ENCODE measurements around the gene MAGEA8.
"Not testable (repeated sequence)": the region's sequence is repeated elsewhere in the genome, so short reads cannot be mapped to it uniquely, and the experiment has no call there.

Gene MAGEA8, protein sequence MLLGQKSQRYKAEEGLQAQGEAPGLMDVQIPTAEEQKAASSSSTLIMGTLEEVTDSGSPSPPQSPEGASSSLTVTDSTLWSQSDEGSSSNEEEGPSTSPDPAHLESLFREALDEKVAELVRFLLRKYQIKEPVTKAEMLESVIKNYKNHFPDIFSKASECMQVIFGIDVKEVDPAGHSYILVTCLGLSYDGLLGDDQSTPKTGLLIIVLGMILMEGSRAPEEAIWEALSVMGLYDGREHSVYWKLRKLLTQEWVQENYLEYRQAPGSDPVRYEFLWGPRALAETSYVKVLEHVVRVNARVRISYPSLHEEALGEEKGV

GRCh38 chrX:149881081-149881711, at the start of gene MAGEA8:
TSS of gene MAGEA8 (plus strand) at chrX:149881183. CDS start at chrX:149884273, 3,090 bp downstream.
- intact Hi-C loops (cut with micrococcal nuclease) = no loop called here
- H3K36me3 Mint-ChIP-seq (ENCODE audit: low read depth) = no peaks in the 10 kb centered on the region
- peaks cover 3% of the 10 kb centered on the region for H3K27me3 Mint-ChIP-seq
- H3K27ac Mint-ChIP-seq = no peak within 1 kb of the TSS
- H3K9me3 Mint-ChIP-seq = no peaks in the 10 kb centered on the region
- H3K4me3 Mint-ChIP-seq = no peak within 1 kb of the TSS
- no peaks in the 10 kb centered on the region for H3K4me1 Mint-ChIP-seq (ENCODE audit: low read depth)

DNA sequence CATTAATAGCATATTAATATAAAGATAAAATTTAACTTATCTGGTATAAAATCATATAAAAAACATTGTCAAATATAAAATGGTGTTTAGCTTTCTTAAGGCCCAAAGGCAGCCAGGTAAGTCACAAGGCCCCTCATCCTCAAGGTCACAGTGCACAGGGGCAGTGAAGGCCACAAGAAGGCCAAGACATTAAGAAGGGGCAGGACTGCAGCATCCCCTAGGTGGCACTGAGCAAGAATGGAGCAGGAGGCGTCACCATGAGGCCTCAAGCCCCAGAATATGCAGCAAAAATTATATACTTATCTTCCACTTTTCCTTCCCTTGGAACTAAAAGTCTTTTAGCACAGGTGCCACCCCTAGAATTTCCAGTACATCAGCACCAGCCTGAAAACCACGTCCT, 49.5 kb upstream of the MAGEA8 start:
- Mint-ChIP-seq H3K9me3 (no peaks in the 10 kb centered on the region), H3K4me1 (ENCODE audit: low read depth) (peaks cover 18% of the 10 kb centered on the region), H3K27ac (no peak overlapping the region), H3K36me3 (ENCODE audit: low read depth) (no peaks in the 10 kb centered on the region), H3K4me3 (no peak overlapping the region), H3K27me3 (peaks cover 19% of the 10 kb centered on the region)
- intact Hi-C loops (cut with micrococcal nuclease) = no loop called here

DNA sequence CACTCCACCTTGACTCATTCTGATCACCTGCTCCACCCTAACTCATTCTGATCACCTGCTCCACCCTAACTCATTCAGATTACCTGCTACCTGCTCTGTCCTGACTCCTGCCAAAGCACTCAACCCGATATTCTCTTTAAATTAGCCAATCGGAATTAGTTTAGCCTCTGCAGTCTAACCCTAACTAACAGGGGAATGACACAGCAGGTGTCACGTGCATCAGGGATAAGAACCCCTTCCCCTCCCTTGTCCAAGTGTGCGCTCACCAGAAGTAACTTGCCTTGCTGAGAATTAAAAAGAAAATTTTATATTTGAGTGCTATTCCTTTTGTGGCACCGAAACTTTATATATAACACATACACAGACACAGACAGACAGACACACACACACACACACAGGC, 44.3 kb upstream of the MAGEA8 start:
- intact Hi-C loops (cut with micrococcal nuclease); H3K4me1 Mint-ChIP-seq (ENCODE audit: low read depth); H3K9me3 Mint-ChIP-seq; H3K27ac Mint-ChIP-seq; H3K4me3 Mint-ChIP-seq; H3K27me3 Mint-ChIP-seq; H3K36me3 Mint-ChIP-seq (ENCODE audit: low read depth): not testable (repeated sequence)

GRCh38 chrX:149837167-149837566, 43.8 kb upstream of the MAGEA8 start:
- H3K4me1 Mint-ChIP-seq (ENCODE audit: low read depth) = no peaks in the 10 kb centered on the region
- intact Hi-C loops (cut with micrococcal nuclease) = no loop called here
- no peak overlapping the region for H3K27ac Mint-ChIP-seq
- no peaks in the 10 kb centered on the region for H3K9me3 Mint-ChIP-seq
- H3K27me3 Mint-ChIP-seq = peaks cover 1% of the 10 kb centered on the region
- H3K4me3 Mint-ChIP-seq = no peak overlapping the region
- no peaks in the 10 kb centered on the region for H3K36me3 Mint-ChIP-seq (ENCODE audit: low read depth)

DNA sequence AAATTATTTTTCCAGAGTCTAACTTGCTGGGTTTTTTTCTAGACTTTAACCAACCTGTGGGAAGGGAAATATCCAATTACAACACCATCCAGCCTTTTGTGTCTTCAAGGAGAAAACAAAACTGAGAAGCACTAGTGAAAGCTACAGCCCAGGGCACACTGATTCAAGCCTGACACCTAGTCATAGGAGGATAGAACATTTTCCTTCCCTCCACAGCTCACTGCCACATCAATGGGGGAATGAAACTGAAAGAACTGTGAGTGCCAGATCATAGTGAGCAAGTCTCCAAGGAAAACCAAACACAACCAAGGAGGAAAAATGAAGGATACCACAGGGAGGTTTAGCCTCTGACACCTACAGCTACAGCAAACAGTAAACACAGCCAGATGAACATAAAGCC, 43.3 kb upstream of the MAGEA8 start:
- intact Hi-C loops (cut with micrococcal nuclease) = no loop called here
- Mint-ChIP-seq H3K27ac (no peak overlapping the region), H3K4me3 (no peak overlapping the region)

DNA sequence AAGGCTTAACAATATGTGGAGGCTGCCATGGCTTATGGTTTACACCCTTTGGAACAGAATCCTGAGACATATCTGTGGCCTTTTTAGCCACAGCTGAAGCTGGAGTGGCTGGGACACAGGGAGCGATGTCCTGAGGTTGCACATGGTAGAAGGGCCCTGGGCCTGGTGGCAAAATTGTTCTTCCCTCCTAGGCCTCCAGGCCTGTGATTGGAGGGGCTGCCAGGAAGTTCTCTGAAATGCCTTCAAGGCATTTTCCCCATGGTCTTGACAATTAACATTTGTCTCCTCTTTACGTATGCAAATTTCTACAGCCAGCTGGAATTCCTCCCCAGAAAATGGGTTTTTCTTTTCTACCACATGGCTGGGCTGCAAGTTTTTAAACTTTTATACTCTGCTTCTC, 39.1 kb upstream of the MAGEA8 start:
- Mint-ChIP-seq H3K4me1 (ENCODE audit: low read depth) (no peaks in the 10 kb centered on the region), H3K27ac (no peak overlapping the region), H3K9me3 (peaks cover 7% of the 10 kb centered on the region), H3K4me3 (no peak overlapping the region), H3K36me3 (ENCODE audit: low read depth) (no peaks in the 10 kb centered on the region), H3K27me3 (no peaks in the 10 kb centered on the region)
- intact Hi-C loops (cut with micrococcal nuclease) = no loop called here

More for the DNA sequence above, 43.3 kb upstream of the MAGEA8 start:
- no peaks in the 10 kb centered on the region for H3K36me3 Mint-ChIP-seq (ENCODE audit: low read depth)
- H3K9me3 Mint-ChIP-seq = peaks cover 1% of the 10 kb centered on the region
- H3K4me1 Mint-ChIP-seq (ENCODE audit: low read depth) = no peaks in the 10 kb centered on the region
- peaks cover 1% of the 10 kb centered on the region for H3K27me3 Mint-ChIP-seq

DNA sequence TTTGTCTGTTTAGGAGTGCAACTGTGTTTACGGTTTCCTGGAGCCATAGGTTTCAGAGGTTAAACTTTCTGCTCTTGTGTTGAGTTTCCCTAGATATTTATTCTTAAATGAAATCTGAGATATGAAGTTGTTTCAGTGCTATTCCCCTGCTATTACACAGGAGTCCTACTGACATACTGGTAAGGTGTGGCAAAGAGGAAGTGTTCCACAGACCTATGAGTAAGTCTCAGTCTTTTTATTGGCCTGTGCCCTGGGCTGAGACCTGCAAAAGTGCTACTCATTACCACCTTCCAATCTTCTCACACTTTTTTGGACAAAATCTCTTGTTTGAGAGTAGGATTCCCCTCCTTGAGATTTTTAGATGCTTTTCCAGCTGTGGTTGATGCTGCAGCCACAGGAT, 35.6 kb upstream of the MAGEA8 start:
- Mint-ChIP-seq H3K27me3 (no peaks in the 10 kb centered on the region), H3K4me3 (no peak overlapping the region), H3K4me1 (ENCODE audit: low read depth) (no peaks in the 10 kb centered on the region), H3K9me3 (peaks cover 7% of the 10 kb centered on the region), H3K36me3 (ENCODE audit: low read depth) (no peaks in the 10 kb centered on the region), H3K27ac (no peak overlapping the region)
- intact Hi-C loops (cut with micrococcal nuclease) = no loop called here

- Mint-ChIP-seq H3K27me3 (no peaks in the 10 kb centered on the region), H3K27ac (no peak overlapping the region), H3K9me3 (peaks cover 7% of the 10 kb centered on the region), H3K36me3 (ENCODE audit: low read depth) (no peaks in the 10 kb centered on the region), H3K4me3 (no peak overlapping the region), H3K4me1 (ENCODE audit: low read depth) (no peaks in the 10 kb centered on the region)
- intact Hi-C loops (cut with micrococcal nuclease) = no loop called here
These were observed 34.2 kb upstream of the MAGEA8 start for GRCh38 chrX:149846789-149847188.

GRCh38 chrX:149848855-149849254, 32.1 kb upstream of the MAGEA8 start:
- Mint-ChIP-seq H3K27me3 (no peaks in the 10 kb centered on the region), H3K4me1 (ENCODE audit: low read depth) (no peaks in the 10 kb centered on the region)

GRCh38 chrX:149849787-149850186, 31.2 kb upstream of the MAGEA8 start:
- Mint-ChIP-seq H3K4me1 (ENCODE audit: low read depth) (no peaks in the 10 kb centered on the region), H3K9me3 (no peaks in the 10 kb centered on the region), H3K36me3 (ENCODE audit: low read depth) (no peaks in the 10 kb centered on the region), H3K27ac (no peak overlapping the region), H3K4me3 (no peak overlapping the region), H3K27me3 (no peaks in the 10 kb centered on the region)
- intact Hi-C loops (cut with micrococcal nuclease) = no loop called here

More at GRCh38 chrX:149848855-149849254, 32.1 kb upstream of the MAGEA8 start:
- Mint-ChIP-seq H3K27ac (no peak overlapping the region), H3K9me3 (no peaks in the 10 kb centered on the region), H3K4me3 (no peak overlapping the region), H3K36me3 (ENCODE audit: low read depth) (no peaks in the 10 kb centered on the region)
- intact Hi-C loops (cut with micrococcal nuclease) = no loop called here

DNA sequence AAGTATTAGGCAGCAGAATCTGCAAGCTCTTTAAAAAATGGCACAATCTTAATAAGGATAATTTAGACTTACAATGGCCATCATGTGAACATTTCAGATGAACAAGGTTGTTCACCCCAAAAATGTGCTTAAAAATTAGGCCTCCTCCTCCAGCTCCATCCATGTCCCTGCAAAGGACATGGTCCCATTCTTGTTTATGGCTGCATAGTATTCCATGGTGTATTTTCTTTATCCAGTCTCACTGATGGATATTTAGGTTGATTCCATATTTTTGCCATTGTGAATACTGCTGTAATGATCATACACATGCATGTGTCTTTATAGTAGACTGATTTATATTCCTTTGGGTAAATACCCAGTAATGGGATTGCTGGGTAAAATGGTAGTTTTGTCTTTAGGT, 29.1 kb upstream of the MAGEA8 start:
- Mint-ChIP-seq H3K36me3 (ENCODE audit: low read depth) (no peaks in the 10 kb centered on the region), H3K4me3 (no peak overlapping the region), H3K9me3 (no peaks in the 10 kb centered on the region), H3K4me1 (ENCODE audit: low read depth) (no peaks in the 10 kb centered on the region), H3K27ac (no peak overlapping the region), H3K27me3 (no peaks in the 10 kb centered on the region)
- intact Hi-C loops (cut with micrococcal nuclease) = no loop called here

- intact Hi-C loops (cut with micrococcal nuclease) = no loop called here
- H3K27me3 Mint-ChIP-seq = no peaks in the 10 kb centered on the region
- no peak overlapping the region for H3K4me3 Mint-ChIP-seq
- H3K9me3 Mint-ChIP-seq = peaks cover 5% of the 10 kb centered on the region
- no peaks in the 10 kb centered on the region for H3K36me3 Mint-ChIP-seq (ENCODE audit: low read depth)
- no peak overlapping the region for H3K27ac Mint-ChIP-seq
- no peaks in the 10 kb centered on the region for H3K4me1 Mint-ChIP-seq (ENCODE audit: low read depth)
These were observed 27.1 kb upstream of the MAGEA8 start for GRCh38 chrX:149853925-149854324.

DNA sequence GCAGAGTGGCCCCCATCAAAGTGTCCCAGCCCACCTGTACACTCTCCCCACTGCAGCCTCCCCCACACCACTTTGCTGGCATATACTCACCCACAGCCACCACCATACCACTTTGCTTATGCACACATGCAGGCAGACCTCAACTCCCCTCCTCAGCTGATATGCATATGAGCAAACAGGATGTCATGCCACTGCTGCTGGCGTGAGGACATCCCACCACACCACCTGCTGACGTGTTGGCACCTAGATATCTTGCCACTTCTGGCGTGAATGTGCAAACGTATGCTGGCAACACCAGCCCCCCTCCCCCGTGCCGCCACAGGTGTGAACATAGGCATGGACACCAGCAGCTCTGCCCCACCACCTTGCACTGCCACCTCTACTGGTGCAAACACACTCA, 22.4 kb upstream of the MAGEA8 start:
- Mint-ChIP-seq H3K27ac (no peak overlapping the region), H3K27me3 (no peaks in the 10 kb centered on the region), H3K4me3 (no peak overlapping the region), H3K4me1 (ENCODE audit: low read depth) (no peaks in the 10 kb centered on the region), H3K36me3 (ENCODE audit: low read depth) (no peaks in the 10 kb centered on the region), H3K9me3 (peaks cover 31% of the 10 kb centered on the region)
- intact Hi-C loops (cut with micrococcal nuclease) = no loop called here

- H3K4me3 Mint-ChIP-seq = no peak overlapping the region
- no peaks in the 10 kb centered on the region for H3K4me1 Mint-ChIP-seq (ENCODE audit: low read depth)
- no peak overlapping the region for H3K27ac Mint-ChIP-seq
- peaks cover 31% of the 10 kb centered on the region for H3K9me3 Mint-ChIP-seq
- intact Hi-C loops (cut with micrococcal nuclease) = no loop called here
- no peaks in the 10 kb centered on the region for H3K27me3 Mint-ChIP-seq
- no peaks in the 10 kb centered on the region for H3K36me3 Mint-ChIP-seq (ENCODE audit: low read depth)
These were observed 20.5 kb upstream of the MAGEA8 start for GRCh38 chrX:149860445-149860844.

DNA sequence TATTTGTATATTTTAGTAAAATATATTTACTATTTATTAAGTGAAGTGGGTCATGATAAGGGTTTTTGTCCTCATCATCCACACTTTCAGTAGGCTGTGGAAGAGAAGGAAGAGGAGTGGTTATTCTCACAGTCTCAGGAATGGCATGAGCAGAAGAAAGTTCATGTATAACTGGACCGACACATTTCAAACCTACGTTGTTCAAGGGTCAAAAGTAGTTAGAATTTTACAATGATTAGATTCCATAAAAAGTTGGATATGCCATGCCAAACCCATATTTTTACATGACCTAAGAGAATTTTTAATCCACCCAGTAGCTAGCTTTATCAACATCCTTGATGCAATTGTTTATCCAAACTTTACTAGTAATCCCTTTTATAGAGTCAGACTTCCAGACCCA, 15.6 kb upstream of the MAGEA8 start:
- no peaks in the 10 kb centered on the region for H3K36me3 Mint-ChIP-seq (ENCODE audit: low read depth)
- H3K4me1 Mint-ChIP-seq (ENCODE audit: low read depth) = no peaks in the 10 kb centered on the region
- H3K4me3 Mint-ChIP-seq = no peak overlapping the region
- no peaks in the 10 kb centered on the region for H3K27me3 Mint-ChIP-seq
- peaks cover 12% of the 10 kb centered on the region for H3K9me3 Mint-ChIP-seq
- intact Hi-C loops (cut with micrococcal nuclease) = no loop called here
- H3K27ac Mint-ChIP-seq = no peak overlapping the region

Data from dendritic cell treated with granulocyte-macrophage colony-stimulating factor and Interleukin-4, amounts not matched to agents 40 ng/mL and 50 ng/mL, for 4 days (primary cell).